Measurements from ENCODE around the gene EVI5L.
A peak's percentile ranks its signal among the peaks of the same experiment; 100 is the strongest.

Gene EVI5L

DNA sequence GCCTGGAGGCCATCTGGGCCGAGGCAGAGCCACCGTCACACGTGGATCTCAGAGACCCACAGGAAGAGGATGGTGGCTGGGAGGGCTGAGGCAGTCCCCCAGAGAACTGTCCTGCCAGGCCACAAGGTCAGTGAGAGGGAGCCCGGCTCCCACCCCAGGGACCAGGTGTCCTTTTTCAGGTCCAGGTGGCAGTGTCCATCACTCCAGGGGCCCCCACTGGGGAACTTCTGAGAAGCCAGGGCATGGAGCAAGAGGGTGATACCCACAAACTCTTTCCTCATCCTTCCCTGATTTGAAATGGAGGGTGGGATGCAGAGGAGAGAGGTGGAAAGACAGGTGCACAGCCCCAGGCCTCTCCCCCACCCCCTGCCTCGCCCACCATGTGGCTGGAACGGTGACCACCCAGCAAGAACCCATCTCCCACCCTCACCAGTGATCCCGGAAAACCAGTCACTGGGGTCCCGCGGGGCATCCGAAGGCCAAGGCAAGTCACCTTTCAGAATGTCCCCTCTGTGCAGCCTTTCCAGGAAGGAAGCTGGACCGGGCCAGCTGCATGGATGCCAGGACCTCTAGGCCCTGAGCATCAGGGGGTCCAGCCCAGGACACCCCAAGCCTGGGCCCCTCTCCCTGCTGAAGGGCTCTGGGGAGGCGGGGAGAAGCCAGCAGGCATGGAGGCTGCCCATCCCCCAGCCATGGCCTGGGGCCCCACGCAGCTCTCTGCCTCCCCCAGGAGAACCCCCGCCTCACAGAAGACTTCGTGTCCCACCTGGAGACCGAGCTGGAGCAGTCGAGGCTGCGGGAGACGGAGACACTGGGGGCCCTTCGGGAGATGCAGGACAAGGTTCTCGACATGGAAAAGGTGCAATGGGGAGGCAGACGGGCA is 30.1 kb downstream of the EVI5L start:
- TF ChIP-seq, protein P1, sequence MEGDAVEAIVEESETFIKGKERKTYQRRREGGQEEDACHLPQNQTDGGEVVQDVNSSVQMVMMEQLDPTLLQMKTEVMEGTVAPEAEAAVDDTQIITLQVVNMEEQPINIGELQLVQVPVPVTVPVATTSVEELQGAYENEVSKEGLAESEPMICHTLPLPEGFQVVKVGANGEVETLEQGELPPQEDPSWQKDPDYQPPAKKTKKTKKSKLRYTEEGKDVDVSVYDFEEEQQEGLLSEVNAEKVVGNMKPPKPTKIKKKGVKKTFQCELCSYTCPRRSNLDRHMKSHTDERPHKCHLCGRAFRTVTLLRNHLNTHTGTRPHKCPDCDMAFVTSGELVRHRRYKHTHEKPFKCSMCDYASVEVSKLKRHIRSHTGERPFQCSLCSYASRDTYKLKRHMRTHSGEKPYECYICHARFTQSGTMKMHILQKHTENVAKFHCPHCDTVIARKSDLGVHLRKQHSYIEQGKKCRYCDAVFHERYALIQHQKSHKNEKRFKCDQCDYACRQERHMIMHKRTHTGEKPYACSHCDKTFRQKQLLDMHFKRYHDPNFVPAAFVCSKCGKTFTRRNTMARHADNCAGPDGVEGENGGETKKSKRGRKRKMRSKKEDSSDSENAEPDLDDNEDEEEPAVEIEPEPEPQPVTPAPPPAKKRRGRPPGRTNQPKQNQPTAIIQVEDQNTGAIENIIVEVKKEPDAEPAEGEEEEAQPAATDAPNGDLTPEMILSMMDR (IDR thresholded peaks at IDR 0.05; ENCODE audit: low read depth, low read length) = no peak
- Histone ChIP-seq H3K9me3 (no peaks in the 10 kb centered on the region), H3K27me3 (no peaks in the 10 kb centered on the region; the same call in 1 of the 2 replicates), H3K4me1 (peaks cover 7% of the 10 kb centered on the region; the same call in 1 of the 2 replicates), H3K4me3 (ENCODE audit: low read depth, low read length) (no peak overlapping the region), H3K36me3 (no peaks in the 10 kb centered on the region)
- no peak for DNase-seq

DNA sequence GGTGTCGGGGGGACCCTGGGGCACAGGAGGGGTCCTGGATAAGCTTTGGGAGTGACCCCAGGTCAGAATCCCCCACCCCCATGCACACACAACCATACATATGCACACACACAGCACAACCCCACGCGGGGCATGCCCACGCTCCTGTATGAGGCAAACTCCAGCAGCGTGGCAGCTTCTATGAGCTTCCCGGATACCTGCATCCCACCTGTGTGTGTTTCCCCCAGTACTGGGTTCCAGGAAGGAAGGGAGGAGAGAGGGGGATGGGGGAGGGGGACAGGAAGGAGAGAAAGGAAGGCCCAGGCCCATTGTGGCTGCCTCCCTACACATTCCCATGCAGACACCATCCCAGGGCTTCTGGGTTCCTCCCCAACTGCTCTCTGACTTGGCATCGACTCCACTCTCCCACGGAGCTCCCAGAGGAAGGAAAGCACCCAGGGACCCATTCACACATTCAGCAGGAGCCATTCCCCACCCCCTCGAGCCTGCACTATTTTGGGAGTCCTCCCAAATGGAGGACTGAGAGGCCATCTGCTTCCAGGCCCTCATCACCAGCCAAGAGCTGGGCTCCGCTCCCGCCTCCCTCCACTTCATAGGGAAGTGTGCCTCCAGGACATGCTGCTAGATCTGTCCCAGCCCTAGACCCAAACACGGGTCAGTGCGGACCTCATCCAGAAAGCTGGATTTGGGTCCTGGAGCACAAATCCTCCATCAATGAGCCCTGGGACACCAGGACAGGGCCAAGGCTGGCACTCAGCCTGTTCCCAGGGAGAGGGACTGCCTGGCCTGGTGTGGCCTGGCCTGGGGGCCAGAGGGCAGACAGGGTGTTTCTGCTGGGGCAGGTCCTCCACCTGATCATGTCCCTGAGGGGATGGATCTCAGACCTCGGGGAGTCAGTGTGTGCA is 30.9 kb downstream of the EVI5L start:
- Histone ChIP-seq H3K4me3 (ENCODE audit: low read depth, low read length) (no peak overlapping the region), H3K4me1 (peaks cover 7% of the 10 kb centered on the region; the same call in 1 of the 2 replicates), H3K9me3 (no peaks in the 10 kb centered on the region), H3K27me3 (no peaks in the 10 kb centered on the region; the same call in 1 of the 2 replicates), H3K36me3 (no peaks in the 10 kb centered on the region)
- TF ChIP-seq, protein P1 (IDR thresholded peaks at IDR 0.05; ENCODE audit: low read depth, low read length) = no peak
- DNase-seq = no peak

DNA sequence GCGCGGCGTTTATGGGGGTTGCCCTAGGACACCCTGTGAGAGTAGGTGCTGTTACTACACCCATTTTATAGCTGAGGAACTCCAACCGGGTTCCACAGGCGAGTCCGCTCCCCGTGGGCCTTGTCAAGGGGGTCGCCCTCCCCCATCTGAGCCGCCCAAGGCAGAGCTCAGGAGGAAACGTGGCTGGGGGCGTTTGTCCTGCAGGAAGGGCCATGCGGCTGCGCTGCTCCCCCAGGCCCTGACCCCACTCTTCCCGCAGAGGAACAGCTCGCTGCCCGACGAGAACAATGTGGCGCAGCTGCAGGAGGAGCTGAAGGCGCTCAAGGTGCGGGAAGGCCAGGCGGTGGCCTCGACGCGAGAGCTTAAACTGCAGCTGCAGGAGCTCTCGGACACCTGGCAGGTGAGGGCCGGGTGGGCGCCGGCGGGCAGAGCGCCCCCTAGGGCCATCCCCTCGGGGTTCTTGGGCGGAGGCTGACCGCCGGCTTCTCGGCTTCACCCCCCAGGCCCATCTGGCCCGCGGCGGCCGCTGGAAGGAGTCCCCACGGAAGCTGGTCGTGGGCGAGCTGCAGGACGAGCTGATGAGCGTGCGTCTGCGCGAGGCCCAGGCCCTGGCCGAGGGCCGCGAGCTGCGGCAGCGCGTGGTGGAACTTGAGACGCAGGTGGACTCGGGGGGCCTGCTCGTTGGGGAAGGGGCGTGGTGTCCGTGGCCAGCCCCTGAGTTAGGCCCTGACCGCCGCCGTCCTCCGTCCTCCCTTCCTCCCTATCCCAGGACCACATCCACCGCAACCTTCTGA is 31.8 kb downstream of the EVI5L start:
- H3K9me3 ChIP-seq = no peaks in the 10 kb centered on the region
- peaks cover 7% of the 10 kb centered on the region; the same call in 1 of the 2 replicates for H3K4me1 ChIP-seq
- H3K27me3 ChIP-seq = no peaks in the 10 kb centered on the region; the same call in 1 of the 2 replicates
- H3K4me3 ChIP-seq (ENCODE audit: low read depth, low read length) = peak overlapping the region; percentile 28
- TF ChIP-seq, protein P1 (IDR thresholded peaks at IDR 0.05; ENCODE audit: low read depth, low read length) = no peak
- DNase-seq = peak; percentile 11
- H3K36me3 ChIP-seq = no peaks in the 10 kb centered on the region

DNA sequence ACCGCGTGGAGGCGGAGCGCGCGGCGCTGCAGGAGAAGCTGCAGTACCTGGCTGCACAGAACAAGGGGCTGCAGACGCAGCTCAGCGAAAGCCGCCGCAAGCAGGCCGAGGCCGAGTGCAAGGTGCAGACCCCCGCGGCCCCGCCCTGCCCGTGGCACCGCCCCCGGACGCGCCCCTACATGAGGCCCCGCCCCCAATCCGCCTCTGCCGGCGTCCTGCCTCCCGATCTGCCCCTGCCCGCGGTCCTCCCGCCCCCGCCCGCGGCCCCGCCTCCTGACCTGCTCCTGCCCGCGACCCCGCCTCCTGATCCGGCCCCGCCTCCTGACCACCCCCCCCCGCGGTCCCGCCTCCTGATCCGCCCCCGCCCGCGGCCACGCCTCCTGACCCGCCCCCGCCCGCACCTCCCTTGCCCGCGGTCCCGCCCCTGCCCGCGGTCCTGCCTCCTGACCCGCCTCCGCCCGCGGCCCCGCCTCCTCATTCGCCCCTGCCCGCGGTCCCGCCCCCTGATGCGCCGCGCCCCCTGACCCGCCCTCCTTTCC is 32.5 kb downstream of the EVI5L start:
- DNase-seq = peak; percentile 97
- H3K4me1 ChIP-seq = peaks cover 7% of the 10 kb centered on the region; the same call in 1 of the 2 replicates

More for the DNA sequence above, 32.5 kb downstream of the EVI5L start:
- Histone ChIP-seq H3K27me3 (no peaks in the 10 kb centered on the region), H3K9me3 (no peaks in the 10 kb centered on the region), H3K4me3 (ENCODE audit: low read depth, low read length) (peak overlapping the region; percentile 28), H3K36me3 (no peaks in the 10 kb centered on the region)
- TF ChIP-seq, protein P1 (IDR thresholded peaks at IDR 0.05; ENCODE audit: low read depth, low read length) = no peak
